GM12872 (cell line): ENCODE data around the gene CFAP68.

Experiments used
- CTCF ChIP-seq: IDR thresholded peaks from 3 replicates; pipeline ENCODE4 v1.5.1; 2011; ENCODE audit warnings: low read depth, mild to moderate bottlenecking, low read length, moderate library complexity; ENCODE audit not compliant: insufficient read depth

Gene CFAP68

GRCh38 chr11:111905411-111905810 is 26.1 kb downstream of the CFAP68 start:
- no peak for TF ChIP-seq CTCF

- TF ChIP-seq CTCF: no peak
Observed at GRCh38 chr11:111906680-111907079, 27.3 kb downstream of the CFAP68 start.

- TF ChIP-seq CTCF: no peak
Observed at GRCh38 chr11:111908639-111909305, 29.4 kb downstream of the CFAP68 start.

- no peak for TF ChIP-seq CTCF
Observed at GRCh38 chr11:111909378-111909777, 30.0 kb downstream of the CFAP68 start.

- no peak for TF ChIP-seq CTCF
Observed at GRCh38 chr11:111910676-111911562, 31.6 kb downstream of the CFAP68 start.

GRCh38 chr11:111911563-111912401 is 32.4 kb downstream of the CFAP68 start, which contains the start of gene CRYAB:
TSS of gene CRYAB (minus strand) at chr11:111911770. CDS start at chr11:111911724, 46 bp downstream.
- no peak for TF ChIP-seq CTCF

GRCh38 chr11:111912535-111912934 is 33.2 kb downstream of the CFAP68 start, which contains the start of gene HSPB2:
TSS of gene HSPB2 (plus strand) at chr11:111912734. CDS start at chr11:111912830, 96 bp downstream.
- no peak for TF ChIP-seq CTCF
